Liver (tissue), 3 donors: ENCODE data around the gene ROBO4.

Source experiments
- FOXA1 ChIP-seq: IDR thresholded peaks from 2 replicates; pipeline ENCODE4 v1.6.1; 2016; ENCODE audit warnings: antibody characterized with exemption
- JUND ChIP-seq, 2 donors: IDR thresholded peaks; 2 replicates each; pipeline ENCODE4 v1.6.1; 2016; ENCODE audit warnings: antibody characterized with exemption in 2 of 2
- TAF1 ChIP-seq: conservative IDR thresholded peaks from 2 replicates; pipeline ENCODE4 v1.6.1; 2016; ENCODE audit warnings: antibody characterized with exemption, mild to moderate bottlenecking
- TF ChIP-seq, protein P1 (sequence below): fragments of 150-350 bp; IDR thresholded peaks from 2 replicates; pipeline ENCODE4 v1.5.1; 2017; ENCODE audit warnings: improper control_type of control experiment, low read depth, low read length; ENCODE audit not compliant: missing input control
- donor health status: healthy.
- donor health status: healthy.

DNA sequence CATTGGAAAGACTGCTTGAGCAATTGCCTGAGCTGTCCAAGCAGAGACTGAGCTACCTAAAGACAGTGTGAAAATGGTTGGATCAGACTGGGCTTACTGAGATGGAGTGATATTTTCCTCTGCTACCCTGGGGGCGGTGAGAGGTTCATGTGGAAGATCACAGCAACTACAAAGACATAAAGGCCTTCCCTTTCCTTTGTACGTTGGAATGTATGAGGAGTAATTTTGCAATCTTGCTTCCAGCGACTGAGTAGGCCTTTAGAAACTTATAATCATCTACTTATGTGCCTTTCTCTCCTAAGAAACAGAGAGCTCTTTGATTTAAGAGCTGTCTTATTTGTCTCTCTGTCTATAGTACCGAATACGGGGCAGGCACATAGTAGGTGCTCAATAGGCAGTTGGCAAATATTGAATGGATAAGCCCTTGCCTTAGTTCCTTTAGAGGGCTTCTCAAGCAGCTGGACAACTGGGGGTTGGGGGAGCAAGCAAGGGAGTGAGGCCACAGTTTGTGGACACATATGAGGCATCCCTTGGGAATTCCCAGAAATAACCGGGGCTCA, 40.6 kb upstream of the ROBO4 start:
- no peak for TF ChIP-seq FOXA1
- TF ChIP-seq, protein P1, sequence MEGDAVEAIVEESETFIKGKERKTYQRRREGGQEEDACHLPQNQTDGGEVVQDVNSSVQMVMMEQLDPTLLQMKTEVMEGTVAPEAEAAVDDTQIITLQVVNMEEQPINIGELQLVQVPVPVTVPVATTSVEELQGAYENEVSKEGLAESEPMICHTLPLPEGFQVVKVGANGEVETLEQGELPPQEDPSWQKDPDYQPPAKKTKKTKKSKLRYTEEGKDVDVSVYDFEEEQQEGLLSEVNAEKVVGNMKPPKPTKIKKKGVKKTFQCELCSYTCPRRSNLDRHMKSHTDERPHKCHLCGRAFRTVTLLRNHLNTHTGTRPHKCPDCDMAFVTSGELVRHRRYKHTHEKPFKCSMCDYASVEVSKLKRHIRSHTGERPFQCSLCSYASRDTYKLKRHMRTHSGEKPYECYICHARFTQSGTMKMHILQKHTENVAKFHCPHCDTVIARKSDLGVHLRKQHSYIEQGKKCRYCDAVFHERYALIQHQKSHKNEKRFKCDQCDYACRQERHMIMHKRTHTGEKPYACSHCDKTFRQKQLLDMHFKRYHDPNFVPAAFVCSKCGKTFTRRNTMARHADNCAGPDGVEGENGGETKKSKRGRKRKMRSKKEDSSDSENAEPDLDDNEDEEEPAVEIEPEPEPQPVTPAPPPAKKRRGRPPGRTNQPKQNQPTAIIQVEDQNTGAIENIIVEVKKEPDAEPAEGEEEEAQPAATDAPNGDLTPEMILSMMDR: no peak
- no peak for TF ChIP-seq TAF1
- TF ChIP-seq JUND (IDR thresholded peaks at IDR 0.05): no peak
